ENCODE results near the gene RNF181.

DNA sequence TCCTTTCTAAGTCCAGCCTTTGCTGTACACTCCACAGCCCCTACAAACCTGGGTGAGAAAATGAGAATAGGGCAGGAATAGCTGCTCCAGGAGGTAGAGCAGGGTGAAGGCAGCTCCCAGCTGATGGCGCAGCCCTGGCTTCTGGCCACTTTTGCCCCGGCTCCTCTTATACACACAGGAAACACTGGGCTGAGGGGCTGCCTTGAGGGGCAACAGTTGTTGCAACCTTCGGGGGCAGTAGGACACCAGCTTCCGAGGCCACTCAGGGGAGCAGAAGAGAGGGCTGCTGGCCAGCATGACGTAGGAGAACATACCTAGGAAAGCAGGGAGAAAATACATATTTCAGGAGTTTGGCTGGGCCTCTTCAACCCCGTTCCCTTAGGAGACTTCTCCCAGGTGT is 42.4 kb upstream of the RNF181 start:
- TF ChIP-seq, protein P1, sequence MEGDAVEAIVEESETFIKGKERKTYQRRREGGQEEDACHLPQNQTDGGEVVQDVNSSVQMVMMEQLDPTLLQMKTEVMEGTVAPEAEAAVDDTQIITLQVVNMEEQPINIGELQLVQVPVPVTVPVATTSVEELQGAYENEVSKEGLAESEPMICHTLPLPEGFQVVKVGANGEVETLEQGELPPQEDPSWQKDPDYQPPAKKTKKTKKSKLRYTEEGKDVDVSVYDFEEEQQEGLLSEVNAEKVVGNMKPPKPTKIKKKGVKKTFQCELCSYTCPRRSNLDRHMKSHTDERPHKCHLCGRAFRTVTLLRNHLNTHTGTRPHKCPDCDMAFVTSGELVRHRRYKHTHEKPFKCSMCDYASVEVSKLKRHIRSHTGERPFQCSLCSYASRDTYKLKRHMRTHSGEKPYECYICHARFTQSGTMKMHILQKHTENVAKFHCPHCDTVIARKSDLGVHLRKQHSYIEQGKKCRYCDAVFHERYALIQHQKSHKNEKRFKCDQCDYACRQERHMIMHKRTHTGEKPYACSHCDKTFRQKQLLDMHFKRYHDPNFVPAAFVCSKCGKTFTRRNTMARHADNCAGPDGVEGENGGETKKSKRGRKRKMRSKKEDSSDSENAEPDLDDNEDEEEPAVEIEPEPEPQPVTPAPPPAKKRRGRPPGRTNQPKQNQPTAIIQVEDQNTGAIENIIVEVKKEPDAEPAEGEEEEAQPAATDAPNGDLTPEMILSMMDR (optimal IDR thresholded peaks at IDR 0.05 in 1 of 3, IDR thresholded peaks at IDR 0.05 in 1 of 3, conservative IDR thresholded peaks at IDR 0.05 in 1 of 3; ENCODE audit: extremely low read depth in 1 of 3, insufficient read depth in 2 of 3, low read length in 3 of 3): no peak
- no peak for TF ChIP-seq EZH2 (IDR thresholded peaks at IDR 0.05; ENCODE audit: low read length)
